Measurements from ENCODE around the gene MUC12.

DNA sequence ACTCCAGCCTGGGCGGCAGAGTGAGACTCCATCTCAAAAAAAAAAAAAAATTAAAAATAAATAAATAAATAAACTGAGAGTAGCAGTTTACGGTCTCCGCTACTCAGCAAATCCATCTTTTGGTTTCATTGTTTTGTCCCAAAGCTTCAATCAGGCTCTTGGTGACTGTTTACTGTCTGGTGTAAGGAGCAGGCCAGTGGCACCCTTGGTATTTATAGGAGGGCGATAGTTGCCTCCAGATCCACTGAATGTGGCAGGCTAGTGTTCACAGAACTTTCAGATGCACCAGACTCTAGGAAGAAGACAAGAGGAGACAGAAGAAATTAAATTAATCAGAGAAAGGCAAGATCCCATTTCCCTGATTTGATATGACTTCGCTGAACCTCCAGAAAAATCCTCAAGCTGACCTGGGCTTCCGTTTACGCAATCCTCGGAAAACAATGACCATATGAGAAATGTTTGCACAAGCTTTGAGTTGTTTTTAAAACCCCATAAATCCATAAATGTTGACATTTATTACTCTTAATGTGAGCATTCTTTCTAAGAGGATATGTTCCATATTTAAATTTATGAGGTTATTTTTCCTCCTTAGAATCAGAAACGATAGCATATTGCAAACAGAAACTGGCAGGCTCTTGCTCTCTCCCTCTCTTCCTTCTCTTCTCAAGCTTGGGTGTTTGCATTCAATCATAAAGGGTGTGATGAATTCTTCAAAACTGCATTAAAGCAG is 27.2 kb upstream of the MUC12 start:
- TF ChIP-seq CTCF (IDR thresholded peaks at IDR 0.05) = no peak
- TF ChIP-seq POLR2AphosphoS5 (IDR thresholded peaks at IDR 0.05; ENCODE audit: low read depth, low read length) = peak; percentile 50; the same call in 1 of the 2 replicates
- peak; percentile 90 for TF ChIP-seq TCF7L2 (IDR thresholded peaks at IDR 0.05; ENCODE audit: low read depth, low read length)
